ENCODE measurements around the gene LSAMP.

DNA sequence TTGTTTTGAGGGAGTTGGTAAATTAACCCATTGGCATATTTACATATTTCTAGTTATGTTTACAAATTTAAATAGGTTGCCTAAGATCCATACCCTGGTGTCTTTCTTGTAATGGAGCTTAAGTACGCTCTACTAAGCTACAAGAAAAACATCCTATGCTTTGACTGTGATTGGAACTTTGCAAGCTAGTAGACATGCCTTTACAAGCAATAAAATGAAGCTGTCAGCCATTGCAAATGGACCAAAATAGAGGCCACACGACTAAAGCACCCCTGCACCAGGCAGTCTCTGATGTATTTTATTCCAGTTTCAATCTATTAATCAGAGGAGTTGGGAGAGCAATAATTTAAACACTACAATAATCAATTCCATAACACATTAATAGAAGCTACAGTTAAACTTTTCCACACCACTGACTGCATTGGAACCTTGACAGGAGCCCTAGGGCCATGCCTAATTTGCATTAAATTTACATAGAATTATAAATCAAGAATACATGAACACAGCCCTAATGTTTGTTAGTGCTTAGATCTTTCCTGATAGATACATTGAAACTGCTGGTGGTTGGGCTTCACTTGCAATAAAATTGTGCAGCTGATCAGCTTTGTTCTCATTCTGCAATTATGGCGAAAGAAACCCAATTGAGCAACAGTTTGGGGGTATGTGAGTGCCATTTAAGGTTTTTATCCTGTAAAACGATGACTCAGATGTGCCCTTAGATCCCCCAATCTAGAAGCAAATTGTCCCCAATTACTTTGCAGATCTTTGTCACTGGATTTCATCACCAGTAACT lies 360.1 kb downstream of the LSAMP start:
- TF ChIP-seq, protein P1, sequence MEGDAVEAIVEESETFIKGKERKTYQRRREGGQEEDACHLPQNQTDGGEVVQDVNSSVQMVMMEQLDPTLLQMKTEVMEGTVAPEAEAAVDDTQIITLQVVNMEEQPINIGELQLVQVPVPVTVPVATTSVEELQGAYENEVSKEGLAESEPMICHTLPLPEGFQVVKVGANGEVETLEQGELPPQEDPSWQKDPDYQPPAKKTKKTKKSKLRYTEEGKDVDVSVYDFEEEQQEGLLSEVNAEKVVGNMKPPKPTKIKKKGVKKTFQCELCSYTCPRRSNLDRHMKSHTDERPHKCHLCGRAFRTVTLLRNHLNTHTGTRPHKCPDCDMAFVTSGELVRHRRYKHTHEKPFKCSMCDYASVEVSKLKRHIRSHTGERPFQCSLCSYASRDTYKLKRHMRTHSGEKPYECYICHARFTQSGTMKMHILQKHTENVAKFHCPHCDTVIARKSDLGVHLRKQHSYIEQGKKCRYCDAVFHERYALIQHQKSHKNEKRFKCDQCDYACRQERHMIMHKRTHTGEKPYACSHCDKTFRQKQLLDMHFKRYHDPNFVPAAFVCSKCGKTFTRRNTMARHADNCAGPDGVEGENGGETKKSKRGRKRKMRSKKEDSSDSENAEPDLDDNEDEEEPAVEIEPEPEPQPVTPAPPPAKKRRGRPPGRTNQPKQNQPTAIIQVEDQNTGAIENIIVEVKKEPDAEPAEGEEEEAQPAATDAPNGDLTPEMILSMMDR (IDR thresholded peaks at IDR 0.05), result no peak
- no peak for TF ChIP-seq EP300 (IDR thresholded peaks at IDR 0.05)

Measured in esophagus muscularis mucosa (tissue), 3 donors.